Measurements from ENCODE around the gene FOXP1. TPM values are rescaled to one million over a fixed set of nuclear protein-coding genes. Genes with fewer than 3 reads are reported as not detected.

FOXP1 gene
- total RNA-seq, 4 donors from 2014 or later = 86.4 to 107 (median 93.8) TPM

DNA sequence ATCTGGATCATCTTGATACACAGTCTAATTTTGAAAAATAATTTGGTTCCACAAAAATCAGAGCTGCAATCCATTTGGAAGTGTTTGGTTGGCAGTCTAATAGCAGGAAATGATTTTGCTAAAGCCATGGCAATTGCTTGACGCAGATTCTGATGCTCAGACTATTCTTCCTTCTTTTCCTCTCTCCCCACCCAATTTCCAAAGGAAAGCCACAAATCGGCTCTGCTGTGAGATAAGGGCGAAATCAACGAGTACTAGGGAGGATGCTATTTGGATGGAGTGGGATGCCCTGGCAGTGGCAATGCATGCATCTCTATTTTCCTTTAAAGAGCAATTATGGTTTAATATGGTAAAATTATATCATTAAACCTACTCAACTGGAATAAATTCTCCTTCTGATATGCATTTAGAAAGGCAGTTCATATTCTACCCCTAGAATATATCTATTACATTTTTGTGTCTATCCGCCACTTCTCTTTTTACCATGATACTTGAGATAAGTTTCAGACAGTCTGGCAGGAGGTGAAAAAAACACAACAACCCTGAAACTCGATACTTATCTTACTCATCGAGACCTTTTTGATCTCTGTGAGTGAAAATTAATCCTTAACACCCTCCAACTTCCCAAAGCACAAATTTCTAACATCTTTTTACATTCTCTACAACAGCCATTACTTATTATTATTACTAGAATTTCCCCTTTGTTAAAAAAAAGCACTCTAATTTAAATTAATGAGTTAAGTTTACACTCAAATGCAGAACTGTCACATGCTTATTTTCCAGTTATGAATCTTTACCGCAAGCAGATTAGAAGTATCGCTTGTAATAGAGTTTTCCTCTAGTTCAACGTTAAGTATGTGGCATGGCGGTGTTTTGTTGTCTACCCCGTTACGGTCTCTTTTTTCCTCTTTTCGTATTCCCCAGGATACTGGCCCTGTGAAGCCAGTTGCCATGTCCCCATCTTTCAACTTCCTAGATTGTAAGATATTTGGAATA lies 433.3 kb downstream of the FOXP1 start:
- Histone ChIP-seq H3K9me3 (no peaks in the 10 kb centered on the region), H3K36me3 (no peaks in the 10 kb centered on the region), H3K27ac (no peak overlapping the region), H3K4me1 (no peaks in the 10 kb centered on the region), H3K27me3 (no peaks in the 10 kb centered on the region), H3K4me3 (no peak overlapping the region)
- WGBS, 2 donors = 83 to 86% methylated on average over 14 of the region's 14 CpGs
- no peak for DNase-seq (ENCODE audit: low spot score in 2 of 2)
- TF ChIP-seq, protein P1, sequence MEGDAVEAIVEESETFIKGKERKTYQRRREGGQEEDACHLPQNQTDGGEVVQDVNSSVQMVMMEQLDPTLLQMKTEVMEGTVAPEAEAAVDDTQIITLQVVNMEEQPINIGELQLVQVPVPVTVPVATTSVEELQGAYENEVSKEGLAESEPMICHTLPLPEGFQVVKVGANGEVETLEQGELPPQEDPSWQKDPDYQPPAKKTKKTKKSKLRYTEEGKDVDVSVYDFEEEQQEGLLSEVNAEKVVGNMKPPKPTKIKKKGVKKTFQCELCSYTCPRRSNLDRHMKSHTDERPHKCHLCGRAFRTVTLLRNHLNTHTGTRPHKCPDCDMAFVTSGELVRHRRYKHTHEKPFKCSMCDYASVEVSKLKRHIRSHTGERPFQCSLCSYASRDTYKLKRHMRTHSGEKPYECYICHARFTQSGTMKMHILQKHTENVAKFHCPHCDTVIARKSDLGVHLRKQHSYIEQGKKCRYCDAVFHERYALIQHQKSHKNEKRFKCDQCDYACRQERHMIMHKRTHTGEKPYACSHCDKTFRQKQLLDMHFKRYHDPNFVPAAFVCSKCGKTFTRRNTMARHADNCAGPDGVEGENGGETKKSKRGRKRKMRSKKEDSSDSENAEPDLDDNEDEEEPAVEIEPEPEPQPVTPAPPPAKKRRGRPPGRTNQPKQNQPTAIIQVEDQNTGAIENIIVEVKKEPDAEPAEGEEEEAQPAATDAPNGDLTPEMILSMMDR (IDR thresholded peaks at IDR 0.05) = no peak
- no peak for TF ChIP-seq EP300 (IDR thresholded peaks at IDR 0.05)
- no peak for TF ChIP-seq POLR2A (IDR thresholded peaks at IDR 0.05)

DNA sequence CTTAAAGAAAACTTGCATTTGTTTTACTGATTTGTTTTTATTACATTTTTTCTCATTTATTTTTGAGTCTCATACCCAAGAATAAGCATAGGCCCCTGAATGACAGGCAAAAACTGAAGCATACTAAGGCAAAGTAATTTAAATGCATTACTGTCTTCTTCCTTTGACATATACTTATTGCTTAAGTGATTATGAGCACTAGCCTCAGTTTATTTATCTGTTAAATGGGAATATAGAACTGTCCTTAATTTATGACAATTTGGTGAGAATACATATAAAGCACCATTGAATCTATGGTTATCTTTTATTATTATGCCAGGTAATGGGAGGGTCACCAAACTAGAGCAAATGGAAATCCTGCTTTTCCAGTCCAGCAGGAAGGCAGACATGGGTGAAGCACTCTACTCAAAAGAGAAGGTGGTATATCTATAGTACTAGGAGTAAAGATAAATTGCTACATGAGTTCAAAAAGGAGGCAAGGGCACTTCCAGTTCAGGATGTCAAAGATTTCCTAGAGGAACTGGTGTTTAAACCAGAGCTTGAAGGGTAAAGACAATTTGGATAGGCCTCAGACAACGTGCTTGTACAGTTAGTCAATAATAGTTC lies 435.0 kb downstream of the FOXP1 start:
- WGBS, 2 donors = 78 to 79% methylated on average over 1 of the region's 1 CpG
- DNase-seq (ENCODE audit: low spot score in 2 of 2) = no peak

DNA sequence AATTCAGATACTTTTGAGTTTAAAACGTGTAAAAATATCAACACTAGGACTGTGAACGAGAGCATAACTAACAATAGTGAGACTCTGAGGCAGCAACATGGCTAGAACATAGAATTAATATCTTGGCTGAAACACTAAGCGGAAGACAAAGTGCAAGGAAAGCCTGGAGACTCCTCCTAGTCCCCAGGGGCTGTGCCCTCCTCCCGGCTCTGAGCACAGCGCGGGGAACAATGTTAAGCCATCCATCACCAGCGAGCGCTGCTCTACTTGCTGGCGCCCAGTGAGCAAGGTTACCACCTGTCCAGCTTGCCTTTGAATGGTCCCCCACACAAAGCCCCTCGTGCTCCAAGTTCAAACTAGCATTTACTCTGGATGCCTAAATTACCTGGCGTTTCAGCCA lies 436.9 kb downstream of the FOXP1 start:
- TF ChIP-seq POLR2A (IDR thresholded peaks at IDR 0.05) = no peak
- TF ChIP-seq EP300 (IDR thresholded peaks at IDR 0.05) = no peak
- TF ChIP-seq, protein P1 (IDR thresholded peaks at IDR 0.05) = no peak
- Histone ChIP-seq H3K4me3 (no peak overlapping the region), H3K27me3 (no peaks in the 10 kb centered on the region), H3K9me3 (no peaks in the 10 kb centered on the region), H3K4me1 (peaks cover 0 to 6% (median 0%) of the 10 kb centered on the region in 4 donors), H3K36me3 (no peaks in the 10 kb centered on the region), H3K27ac (no peak overlapping the region)
- WGBS, 2 donors = 64 to 77% methylated on average over 11 of the region's 11 CpGs
- DNase-seq (ENCODE audit: low spot score in 2 of 2) = no peak

More for the DNA sequence above, 435.0 kb downstream of the FOXP1 start:
- Histone ChIP-seq H3K9me3 (no peaks in the 10 kb centered on the region), H3K36me3 (no peaks in the 10 kb centered on the region), H3K4me3 (no peak overlapping the region), H3K27me3 (no peaks in the 10 kb centered on the region), H3K27ac (no peak overlapping the region), H3K4me1 (no peaks in the 10 kb centered on the region)
- no peak for TF ChIP-seq EP300 (IDR thresholded peaks at IDR 0.05)
- TF ChIP-seq, protein P1 (IDR thresholded peaks at IDR 0.05) = no peak
- TF ChIP-seq POLR2A (IDR thresholded peaks at IDR 0.05) = no peak

DNA sequence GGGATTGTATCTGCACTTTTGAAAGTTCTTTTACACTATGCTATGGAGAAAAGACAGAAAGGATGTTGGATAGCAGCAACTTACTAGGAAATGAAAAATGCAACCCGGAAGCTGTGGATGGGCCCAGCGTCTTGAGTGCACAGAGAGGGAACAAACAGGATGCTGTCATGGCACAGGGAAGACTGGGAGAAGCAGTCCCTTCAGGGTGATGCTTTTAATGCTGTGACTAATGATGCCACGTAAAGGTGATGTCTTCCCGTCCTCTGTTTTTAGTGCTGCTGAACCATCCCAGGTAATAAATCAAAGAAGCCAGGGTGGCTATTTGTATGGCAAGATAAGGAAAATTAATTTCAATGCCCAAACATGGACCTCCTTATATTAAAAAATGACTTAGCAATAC lies 437.6 kb downstream of the FOXP1 start:
- H3K36me3 ChIP-seq = no peaks in the 10 kb centered on the region
- peaks cover 0 to 6% (median 0%) of the 10 kb centered on the region in 4 donors for H3K4me1 ChIP-seq
- no peaks in the 10 kb centered on the region for H3K9me3 ChIP-seq
- no peak for DNase-seq (ENCODE audit: low spot score in 2 of 2)
- TF ChIP-seq EP300 (IDR thresholded peaks at IDR 0.05) (no peak), POLR2A (IDR thresholded peaks at IDR 0.05) (no peak)
- TF ChIP-seq, protein P1 (IDR thresholded peaks at IDR 0.05) = no peak
- no peaks in the 10 kb centered on the region for H3K27me3 ChIP-seq
- 78 to 87% methylated on average over 4 of the region's 4 CpGs for WGBS, 2 donors
- no peak overlapping the region for H3K4me3 ChIP-seq
- H3K27ac ChIP-seq = no peak overlapping the region
